Measurements from ENCODE around the gene SFXN5. TPM values are rescaled to one million over a fixed set of nuclear protein-coding genes. Genes with fewer than 3 reads are reported as not detected.

SFXN5 gene
- total RNA-seq, 2 donors from 2014 or later, result 12.8 to 23.2 TPM

- Histone ChIP-seq H3K27me3 (replicated peaks; ENCODE audit: insufficient read depth) (no peaks in the 10 kb centered on the region), H3K4me1 (replicated peaks) (no peaks in the 10 kb centered on the region), H3K4me3 (no peak overlapping the region), H3K27ac (no peak overlapping the region), H3K36me3 (no peaks in the 10 kb centered on the region), H3K9me3 (no peaks in the 10 kb centered on the region)
- DNase-seq (ENCODE audit: low spot score), result no peak
- WGBS, result 68% methylated on average over 5 of the region's 5 CpGs
- intact Hi-C loops (cut with DNase I), result no loop called here
- TF ChIP-seq POLR2AphosphoS5 (IDR thresholded peaks at IDR 0.05) (no peak), POLR2A (IDR thresholded peaks at IDR 0.05) (no peak)
- TF ChIP-seq, protein P1, sequence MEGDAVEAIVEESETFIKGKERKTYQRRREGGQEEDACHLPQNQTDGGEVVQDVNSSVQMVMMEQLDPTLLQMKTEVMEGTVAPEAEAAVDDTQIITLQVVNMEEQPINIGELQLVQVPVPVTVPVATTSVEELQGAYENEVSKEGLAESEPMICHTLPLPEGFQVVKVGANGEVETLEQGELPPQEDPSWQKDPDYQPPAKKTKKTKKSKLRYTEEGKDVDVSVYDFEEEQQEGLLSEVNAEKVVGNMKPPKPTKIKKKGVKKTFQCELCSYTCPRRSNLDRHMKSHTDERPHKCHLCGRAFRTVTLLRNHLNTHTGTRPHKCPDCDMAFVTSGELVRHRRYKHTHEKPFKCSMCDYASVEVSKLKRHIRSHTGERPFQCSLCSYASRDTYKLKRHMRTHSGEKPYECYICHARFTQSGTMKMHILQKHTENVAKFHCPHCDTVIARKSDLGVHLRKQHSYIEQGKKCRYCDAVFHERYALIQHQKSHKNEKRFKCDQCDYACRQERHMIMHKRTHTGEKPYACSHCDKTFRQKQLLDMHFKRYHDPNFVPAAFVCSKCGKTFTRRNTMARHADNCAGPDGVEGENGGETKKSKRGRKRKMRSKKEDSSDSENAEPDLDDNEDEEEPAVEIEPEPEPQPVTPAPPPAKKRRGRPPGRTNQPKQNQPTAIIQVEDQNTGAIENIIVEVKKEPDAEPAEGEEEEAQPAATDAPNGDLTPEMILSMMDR (IDR thresholded peaks at IDR 0.05), result no peak
Observed at GRCh38 chr2:72938455-72938854, 133.1 kb downstream of the SFXN5 start.

- TF ChIP-seq, protein P1 (IDR thresholded peaks at IDR 0.05), result no peak
- TF ChIP-seq POLR2AphosphoS5 (IDR thresholded peaks at IDR 0.05), result no peak
- no peak for TF ChIP-seq POLR2A (IDR thresholded peaks at IDR 0.05)
- Histone ChIP-seq H3K9me3 (no peaks in the 10 kb centered on the region), H3K4me1 (replicated peaks) (no peaks in the 10 kb centered on the region), H3K27ac (no peak overlapping the region), H3K36me3 (no peaks in the 10 kb centered on the region), H3K4me3 (no peak overlapping the region), H3K27me3 (replicated peaks; ENCODE audit: insufficient read depth) (no peaks in the 10 kb centered on the region)
- intact Hi-C loops (cut with DNase I), result no loop called here
- WGBS, result 51% methylated on average over 15 of the region's 15 CpGs
- no peak for DNase-seq (ENCODE audit: low spot score)
Observed at GRCh38 chr2:72937356-72937669, 134.2 kb downstream of the SFXN5 start.

GRCh38 chr2:72936660-72937355, 134.7 kb downstream of the SFXN5 start:
- Histone ChIP-seq H3K4me1 (replicated peaks) (no peaks in the 10 kb centered on the region), H3K27me3 (replicated peaks; ENCODE audit: insufficient read depth) (no peaks in the 10 kb centered on the region), H3K27ac (no peak overlapping the region), H3K36me3 (no peaks in the 10 kb centered on the region), H3K9me3 (no peaks in the 10 kb centered on the region), H3K4me3 (no peak overlapping the region)
- intact Hi-C loops (cut with DNase I), result no loop called here
- 47% methylated on average over 19 of the region's 19 CpGs for WGBS
- no peak for DNase-seq (ENCODE audit: low spot score)
- TF ChIP-seq POLR2A (IDR thresholded peaks at IDR 0.05) (no peak), POLR2AphosphoS5 (IDR thresholded peaks at IDR 0.05) (no peak)
- TF ChIP-seq, protein P1 (IDR thresholded peaks at IDR 0.05), result no peak

DNA sequence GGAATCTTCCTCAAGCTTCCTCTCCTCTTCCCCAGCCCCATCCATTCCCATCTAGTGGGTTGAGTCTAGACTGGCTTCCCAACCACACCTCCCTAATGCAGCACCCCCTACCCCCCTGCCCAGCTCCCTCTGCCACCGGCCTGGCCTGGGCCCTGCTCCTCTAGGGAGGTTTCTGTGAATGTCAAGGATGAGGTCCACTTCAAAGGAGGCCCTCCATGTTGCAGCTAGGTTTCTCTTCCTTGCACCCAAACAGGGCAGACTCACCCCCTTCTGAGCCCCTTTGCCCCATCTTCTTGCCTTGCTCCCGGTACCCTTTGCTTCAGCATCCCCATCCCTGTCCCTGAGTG, 135.9 kb downstream of the SFXN5 start:
- Histone ChIP-seq H3K9me3 (no peaks in the 10 kb centered on the region), H3K36me3 (no peaks in the 10 kb centered on the region), H3K4me3 (no peak overlapping the region), H3K27me3 (replicated peaks; ENCODE audit: insufficient read depth) (no peaks in the 10 kb centered on the region), H3K4me1 (replicated peaks) (no peaks in the 10 kb centered on the region), H3K27ac (no peak overlapping the region)
- intact Hi-C loops (cut with DNase I), result no loop called here
- DNase-seq (ENCODE audit: low spot score), result no peak
- WGBS, result 98% methylated on average over 2 of the region's 2 CpGs
- TF ChIP-seq POLR2A (IDR thresholded peaks at IDR 0.05) (no peak), POLR2AphosphoS5 (IDR thresholded peaks at IDR 0.05) (no peak)
- TF ChIP-seq, protein P1 (IDR thresholded peaks at IDR 0.05), result no peak

All from prostate gland (tissue), 2 donors.